Right cardiac atrium (tissue), 5 donors: ENCODE data around the gene CRADD. TPM values are rescaled to one million over a fixed set of nuclear protein-coding genes. Genes with fewer than 3 reads are reported as not detected.
"Not testable (repeated sequence)": the region's sequence is repeated elsewhere in the genome, so short reads cannot be mapped to it uniquely, and the experiment has no call there.

Source experiments
- ATAC-seq, 2 donors: fragments of 200-7000 bp; cut with Tn5 transposase; one replicate each; pipeline versions ENCODE4 v1.8.0 to v1.9.1; 2020; ENCODE audit warnings: moderate library complexity in 2 of 2, mild to moderate bottlenecking in 1 of 2
- DNase-seq, 3 donors: peaks; one replicate each; pipeline ENCODE4 v3.0.0-alpha.2; 2020
- H3K27ac ChIP-seq: one replicate; pipeline ENCODE4 v1.5.1; 2013; ENCODE audit warnings: mild to moderate bottlenecking, low read length, control low read depth, moderate library complexity
- H3K27me3 ChIP-seq: one replicate; pipeline ENCODE4 v1.6.1; 2013; ENCODE audit not compliant: control insufficient read depth, insufficient read depth
- H3K4me1 ChIP-seq: one replicate; pipeline ENCODE4 v1.6.1; 2013; ENCODE audit warnings: low read length; ENCODE audit not compliant: control insufficient read depth, insufficient read depth
- H3K4me3 ChIP-seq: one replicate; pipeline ENCODE4 v1.5.1; 2013; ENCODE audit warnings: low read length, control low read depth
- H3K9me3 ChIP-seq: one replicate; pipeline ENCODE4 v1.6.1; 2013; ENCODE audit warnings: low read length; ENCODE audit not compliant: control insufficient read depth
- WGBS: extraction: QIAGEN DNeasy Blood & Tissue Kit; methylation state at CpG from one replicate; pipeline ENCODE4 v1.1.7; 2013; 5-methylcytosine and 5-hydroxymethylcytosine counted together
- intact Hi-C, 4 donors: fragments of 100-400 bp; cut with DNase I; formaldehyde crosslinking; loops; one replicate each; pipeline versions ENCODE4 v1.11.0 to v1.14.0; 2022 to 2023
- polyA plus RNA-seq: library from polyadenylated mRNA; stranded (reverse); fragments of 200-250 nt; gene quantifications from one replicate; pipeline ENCODE4 v1.2.3, GENCODE V29; 2013
- total RNA-seq, 4 donors: library from RNA; stranded (reverse); fragmentation: NEBNext Ultra II Directional; extraction: Animal tissue kit (Norgen Biotek cat#: 25700); gene quantifications; one replicate each; pipeline ENCODE4 v1.2.1, GENCODE V29; 2021
- donor health status: healthy with polysubstance abuse.
- donor health status: DM: no; HTN: yes; CAD: no.
- donor health status: DM: no; HTN: no; CAD: no.
- donor health status: DM: no; HTN: yes; CAD: no; lungs with severe emphysema.
- donor health status: DM: yes; HTN: yes; CAD: no.

Gene CRADD
- total and polyA plus RNA-seq, 5 donors = 29.1 to 45.7 (median 37.8) TPM

- ATAC-seq = no peak
- 82% methylated on average over 3 of the region's 3 CpGs for WGBS
- Histone ChIP-seq H3K27me3 (no peaks in the 10 kb centered on the region), H3K27ac (no peak overlapping the region), H3K9me3 (no peaks in the 10 kb centered on the region), H3K4me3 (no peak overlapping the region), H3K4me1 (no peaks in the 10 kb centered on the region)
- intact Hi-C loops = no loop called here
- DNase-seq = no peak
Measured at GRCh38 chr12:93921521-93921920, 244.3 kb downstream of the CRADD start.

- intact Hi-C loops = no loop called here
- H3K27ac ChIP-seq = no peak overlapping the region
- H3K9me3 ChIP-seq = no peaks in the 10 kb centered on the region
- ATAC-seq (no peak), DNase-seq (no peak)
- H3K4me1 ChIP-seq = no peaks in the 10 kb centered on the region
- no peaks in the 10 kb centered on the region for H3K27me3 ChIP-seq
- no peak overlapping the region for H3K4me3 ChIP-seq
- WGBS = 51% methylated on average over 5 of the region's 5 CpGs
Measured at GRCh38 chr12:93922583-93923006, 245.4 kb downstream of the CRADD start.

- intact Hi-C loops = no loop called here
- Histone ChIP-seq H3K4me1 (no peaks in the 10 kb centered on the region), H3K27me3 (no peaks in the 10 kb centered on the region), H3K27ac (no peak overlapping the region), H3K4me3 (no peak overlapping the region), H3K9me3 (no peaks in the 10 kb centered on the region)
- no peak for ATAC-seq
- no peak for DNase-seq
Measured at GRCh38 chr12:93924367-93924766, 247.2 kb downstream of the CRADD start.

- intact Hi-C loops = no loop called here
- ATAC-seq = no peak
- Histone ChIP-seq H3K27ac (no peak overlapping the region), H3K9me3 (no peaks in the 10 kb centered on the region), H3K4me1 (no peaks in the 10 kb centered on the region), H3K27me3 (no peaks in the 10 kb centered on the region), H3K4me3 (no peak overlapping the region)
- no peak for DNase-seq
- WGBS = 61% methylated on average over 3 of the region's 3 CpGs
Measured at GRCh38 chr12:93925585-93926205, 248.5 kb downstream of the CRADD start.

GRCh38 chr12:93926237-93926636 is 249.1 kb downstream of the CRADD start:
- WGBS = 91% methylated on average over 4 of the region's 4 CpGs
- DNase-seq (no peak), ATAC-seq (no peak)
- no peak overlapping the region for H3K4me3 ChIP-seq
- H3K4me1 ChIP-seq = no peaks in the 10 kb centered on the region
- no peaks in the 10 kb centered on the region for H3K27me3 ChIP-seq
- H3K9me3 ChIP-seq = no peaks in the 10 kb centered on the region
- H3K27ac ChIP-seq = no peak overlapping the region
- intact Hi-C loops = no loop called here

GRCh38 chr12:93929081-93929480 is 251.9 kb downstream of the CRADD start:
- not testable (repeated sequence) for H3K27me3 ChIP-seq, ATAC-seq
- WGBS = 92% methylated on average over 4 of the region's 4 CpGs

GRCh38 chr12:93937812-93938211 is 260.6 kb downstream of the CRADD start:
- Histone ChIP-seq H3K9me3 (peaks cover 3% of the 10 kb centered on the region), H3K4me3 (no peak overlapping the region), H3K4me1 (no peaks in the 10 kb centered on the region), H3K27me3 (no peaks in the 10 kb centered on the region), H3K27ac (no peak overlapping the region)
- 87% methylated on average over 7 of the region's 7 CpGs for WGBS
- DNase-seq (no peak), ATAC-seq (no peak)
- intact Hi-C loops = no loop called here

More at GRCh38 chr12:93929081-93929480, 251.9 kb downstream of the CRADD start:
- DNase-seq, H3K4me1 ChIP-seq, H3K9me3 ChIP-seq, intact Hi-C loops, H3K27ac ChIP-seq, H3K4me3 ChIP-seq: not testable (repeated sequence)

GRCh38 chr12:93938317-93938716 is 261.1 kb downstream of the CRADD start:
- Histone ChIP-seq H3K4me3 (no peak overlapping the region), H3K27ac (no peak overlapping the region), H3K27me3 (no peaks in the 10 kb centered on the region), H3K4me1 (no peaks in the 10 kb centered on the region), H3K9me3 (peaks cover 3% of the 10 kb centered on the region)
- intact Hi-C loops = no loop called here
- 91% methylated on average over 3 of the region's 3 CpGs for WGBS
- DNase-seq (no peak), ATAC-seq (no peak)

GRCh38 chr12:93938931-93939330 is 261.8 kb downstream of the CRADD start:
- Histone ChIP-seq H3K9me3 (peaks cover 3% of the 10 kb centered on the region), H3K27ac (no peak overlapping the region), H3K27me3 (no peaks in the 10 kb centered on the region), H3K4me1 (no peaks in the 10 kb centered on the region), H3K4me3 (no peak overlapping the region)
- WGBS = 91% methylated on average over 2 of the region's 2 CpGs
- DNase-seq = no peak
- intact Hi-C loops = no loop called here
- ATAC-seq = no peak

GRCh38 chr12:93939641-93940325 is 262.6 kb downstream of the CRADD start:
- no peaks in the 10 kb centered on the region for H3K27me3 ChIP-seq
- no peak overlapping the region for H3K4me3 ChIP-seq
- ATAC-seq = no peak
- intact Hi-C loops = no loop called here
- no peak overlapping the region for H3K27ac ChIP-seq
- WGBS = 84% methylated on average over 7 of the region's 7 CpGs
- DNase-seq = no peak
- H3K9me3 ChIP-seq = peaks cover 3% of the 10 kb centered on the region
- no peaks in the 10 kb centered on the region for H3K4me1 ChIP-seq

GRCh38 chr12:93943780-93944179 is 266.6 kb downstream of the CRADD start:
- 56% methylated on average over 2 of the region's 2 CpGs for WGBS
- Histone ChIP-seq H3K27ac (no peak overlapping the region), H3K4me3 (no peak overlapping the region), H3K9me3 (no peaks in the 10 kb centered on the region), H3K4me1 (no peaks in the 10 kb centered on the region), H3K27me3 (no peaks in the 10 kb centered on the region)
- DNase-seq (peak; percentile 45 to 55 (median 48)), ATAC-seq (peak; percentile 88 to 89)
- intact Hi-C loops = no loop called here
